Raji (cell line): ENCODE data around the gene BBS1.

Experiments used
- POLR2A ChIP-seq: IDR thresholded peaks from 2 replicates; pipeline ENCODE4 v1.6.1; 2011; ENCODE audit warnings: low read depth, low read length, control low read depth; ENCODE audit not compliant: insufficient read depth

BBS1 gene

GRCh38 chr11:66566221-66566620 lies 55.8 kb downstream of the BBS1 start:
- TF ChIP-seq POLR2A = no peak

DNA sequence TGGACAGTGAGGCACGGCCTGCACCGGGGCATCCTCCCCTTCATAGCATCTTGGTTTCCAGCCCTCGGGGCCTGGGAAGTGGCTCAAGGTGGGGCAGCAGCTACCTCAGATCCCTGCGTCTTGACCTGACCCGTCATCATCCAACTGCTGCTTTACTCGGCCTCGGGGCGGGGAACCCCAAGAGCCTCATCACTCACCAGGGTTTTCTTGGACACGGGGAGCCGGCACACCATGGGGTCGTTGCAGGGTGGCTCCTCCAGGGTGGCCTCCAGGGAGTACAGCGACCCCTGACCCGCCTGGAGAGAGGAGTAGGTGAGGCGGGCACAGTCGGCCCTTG lies 57.3 kb downstream of the BBS1 start:
- no peak for TF ChIP-seq POLR2A

DNA sequence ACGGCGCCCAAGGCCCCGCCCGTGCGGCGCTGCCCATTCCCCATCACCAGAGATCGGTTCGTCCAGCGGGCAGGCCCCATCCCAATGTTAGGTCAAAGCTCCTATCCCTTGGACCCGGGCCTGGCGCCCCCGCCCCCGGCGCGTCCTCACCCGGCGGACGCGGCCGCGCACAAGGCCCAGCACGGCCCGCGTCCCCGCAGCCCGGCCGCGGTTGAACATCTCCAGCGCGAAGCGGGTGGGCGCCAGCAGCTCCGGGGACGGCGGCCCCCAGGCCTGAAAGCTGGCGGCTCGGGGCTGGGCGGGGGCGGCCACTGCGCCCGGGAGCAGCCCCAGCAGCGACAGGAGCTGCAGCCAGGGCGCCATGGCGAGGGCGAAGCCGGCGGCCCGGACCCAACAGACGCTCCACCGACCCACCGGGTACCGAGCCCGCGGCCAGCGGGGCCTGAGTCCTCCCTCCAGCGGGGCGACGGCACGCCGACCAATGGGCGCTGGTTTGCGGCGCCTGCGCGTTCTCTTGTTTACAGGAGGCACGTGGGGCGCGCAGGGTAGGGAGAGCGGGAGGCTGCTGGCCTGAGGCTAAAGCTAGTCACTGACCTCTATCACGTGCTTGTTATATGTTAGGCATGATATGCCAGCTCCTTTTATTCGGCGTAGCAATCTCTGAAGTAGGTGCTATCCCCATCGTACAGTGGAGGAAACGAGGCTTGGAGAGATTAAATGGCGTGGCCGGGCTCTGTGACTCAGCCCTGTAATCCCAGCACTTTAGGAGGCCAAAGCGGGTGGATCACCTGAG lies 57.9 kb downstream of the BBS1 start, which contains the start of gene CTSF:
CTSF (minus strand) TSS at position 483 of the 793 bp plus-strand sequence; CDS start at position 363, 120 bp downstream.
- TF ChIP-seq POLR2A = no peak

DNA sequence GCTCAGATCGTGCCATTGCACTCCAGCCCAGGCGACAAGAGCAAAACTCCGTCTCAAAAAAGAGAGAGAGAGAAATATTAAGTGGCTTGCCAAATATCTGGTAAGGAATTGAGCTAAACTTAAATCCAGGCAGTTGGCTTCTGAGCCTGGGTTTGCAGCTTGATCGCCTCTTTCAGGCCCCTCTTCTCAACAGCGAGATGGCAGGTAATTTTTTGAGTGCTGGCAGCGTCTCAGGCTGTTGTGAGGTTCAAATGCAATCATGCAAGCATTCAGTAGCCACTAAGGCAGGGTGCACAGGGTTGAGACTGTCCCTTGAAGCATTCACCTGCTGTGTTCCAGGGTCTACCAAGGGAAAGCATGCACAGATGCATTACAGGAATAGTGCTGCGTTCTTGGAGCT lies 58.6 kb downstream of the BBS1 start:
- TF ChIP-seq POLR2A = no peak

DNA sequence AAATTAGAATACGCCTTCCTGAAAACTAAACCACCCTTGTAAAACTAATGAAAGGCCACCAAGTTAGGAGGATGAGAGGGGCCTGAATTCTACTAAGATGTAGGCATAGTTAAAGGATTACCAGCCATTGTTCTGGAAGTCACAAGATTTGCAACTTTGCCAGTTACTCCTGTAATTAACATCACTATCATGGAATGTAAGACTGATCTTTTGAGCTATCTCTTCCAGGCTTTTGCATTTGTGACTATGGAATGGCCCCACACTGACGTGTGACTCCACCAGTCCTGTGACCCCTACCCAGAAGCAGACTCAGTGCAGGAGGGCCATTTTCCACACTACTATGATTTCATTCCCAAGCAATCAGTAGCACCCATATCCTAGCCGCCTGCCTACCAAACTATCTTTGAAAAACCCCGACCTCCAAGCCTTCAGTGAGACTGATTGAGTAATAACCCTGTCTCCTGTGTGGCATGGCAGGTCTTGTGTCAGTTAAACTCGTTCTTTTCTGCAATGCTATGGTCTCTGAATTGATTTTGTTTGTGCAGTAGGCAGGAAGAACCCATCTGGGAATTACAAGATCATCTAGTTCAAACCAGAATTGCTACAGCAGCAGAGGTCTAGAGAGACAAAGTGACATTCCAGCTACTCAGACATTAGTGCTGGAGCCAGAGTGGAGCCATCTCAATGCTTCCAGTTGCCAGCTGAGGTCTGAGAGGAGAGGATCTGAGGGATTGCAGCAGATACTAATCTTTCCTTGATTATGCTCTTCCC lies 59.8 kb downstream of the BBS1 start:
- no peak for TF ChIP-seq POLR2A

- no peak for TF ChIP-seq POLR2A
Measured at GRCh38 chr11:66570850-66571180, 60.4 kb downstream of the BBS1 start.

GRCh38 chr11:66579017-66579606 lies 68.7 kb downstream of the BBS1 start:
- no peak for TF ChIP-seq POLR2A

DNA sequence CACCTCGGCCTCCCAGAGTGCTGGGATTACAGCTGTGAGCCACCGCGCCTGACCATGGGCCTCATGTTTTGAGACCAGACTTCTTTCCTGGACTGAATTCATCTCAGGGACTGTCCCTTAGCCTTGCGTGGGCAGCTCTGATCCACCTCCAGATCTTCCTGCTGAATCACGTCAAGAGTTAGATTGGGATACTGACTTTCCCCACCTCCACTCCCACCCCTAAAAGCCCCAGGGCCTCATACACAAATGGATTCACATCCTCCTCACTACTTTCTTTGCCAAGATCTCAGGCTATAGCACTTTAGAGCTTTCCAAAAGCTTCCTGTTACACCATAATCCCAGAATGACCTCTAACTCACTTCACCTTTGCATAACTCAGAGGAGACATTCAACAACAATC lies 70.4 kb downstream of the BBS1 start:
- no peak for TF ChIP-seq POLR2A

DNA sequence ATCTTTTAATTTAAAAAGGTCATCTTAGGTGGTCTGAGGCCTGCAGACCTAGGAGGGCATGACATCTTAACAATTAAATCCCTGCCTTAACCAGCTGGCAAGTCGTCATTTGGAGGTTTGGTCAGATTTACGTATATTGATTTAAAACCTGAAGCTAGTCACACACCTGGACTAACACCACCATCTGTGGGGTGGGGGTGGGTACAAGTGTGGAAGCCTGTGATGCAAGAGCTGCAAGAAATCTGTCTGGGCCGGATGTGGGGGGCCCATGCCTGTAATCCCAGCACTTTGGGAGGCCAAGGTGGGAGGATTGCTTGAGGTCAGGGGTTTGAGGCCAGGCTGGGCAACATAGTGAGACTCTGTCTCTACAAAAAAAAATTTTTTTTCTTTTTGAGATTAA lies 70.8 kb downstream of the BBS1 start:
- TF ChIP-seq POLR2A = no peak
